H1 (cell line): Measurements from ENCODE around the gene YWHAE. TPM values are rescaled to one million over a fixed set of nuclear protein-coding genes. Genes with fewer than 3 reads are reported as not detected.

Experiments
- CTCF ChIA-PET: fragments of 300-600 bp; sonication (Branson Sonifier 250); formaldehyde crosslinking; loops from one replicate; lab custom pipeline; 2021; ENCODE audit not compliant: partially characterized antibody; lab: Charles Lee
- POLR2A ChIA-PET: fragments of 300-600 bp; sonication (Branson Sonifier 250); formaldehyde crosslinking; loops from one replicate; lab custom pipeline; 2021; ENCODE audit warnings: inconsistent platforms; ENCODE audit not compliant: partially characterized antibody; lab: Charles Lee
- DNase-seq, 2 experiments: peaks; one replicate each; pipeline versions ENCODE4 v3.0.0 to v3.0.0-alpha.2; 2010 to 2022; ENCODE audit warnings: low spot score in 2 of 2, low read depth in 1 of 2, mixed read lengths in 1 of 2
- FAIRE-seq: peaks from 2 replicates; lab custom pipeline; 2011; peaks lifted over from hg19 to GRCh38; lab: Jason Lieb, UNC
- H2AFZ ChIP-seq: 2 replicates; pipeline ENCODE4 v1.8.1; 2012; ENCODE audit warnings: low read length, inconsistent platforms
- H2AK5ac ChIP-seq: 2 replicates; pipeline ENCODE4 v1.6.1; 2013; ENCODE audit warnings: low read depth, low read length
- H2BK120ac ChIP-seq: replicated peaks from 2 replicates; pipeline ENCODE3; 2013; ENCODE audit warnings: low read depth, low read length, inconsistent platforms
- H2BK12ac ChIP-seq: 2 replicates; pipeline ENCODE4 v1.6.1; 2013; ENCODE audit warnings: low read depth, low read length
- H2BK15ac ChIP-seq: 2 replicates; pipeline ENCODE4 v1.6.1; 2013; ENCODE audit warnings: low read length
- H2BK20ac ChIP-seq: 2 replicates; pipeline ENCODE4 v1.6.1; 2013; ENCODE audit warnings: low read length
- H2BK5ac ChIP-seq: 2 replicates; pipeline ENCODE4 v1.6.1; 2013; ENCODE audit warnings: low read depth, low read length
- H3K14ac ChIP-seq: 2 replicates; pipeline ENCODE4 v1.6.1; 2013; ENCODE audit warnings: inconsistent platforms; ENCODE audit not compliant: insufficient read length
- H3K18ac ChIP-seq: 2 replicates; pipeline ENCODE4 v1.6.1; 2013; ENCODE audit warnings: low read length; ENCODE audit errors: extremely low read depth
- H3K23ac ChIP-seq: 2 replicates; pipeline ENCODE4 v1.6.1; 2013; ENCODE audit warnings: inconsistent platforms; ENCODE audit not compliant: insufficient read length
- H3K23me2 ChIP-seq: 2 replicates; pipeline ENCODE4 v1.6.1; 2013; ENCODE audit warnings: low read depth, low read length
- H3K27ac ChIP-seq: 2 replicates; pipeline ENCODE4 v1.6.1; 2011; ENCODE audit warnings: low read depth, low read length, inconsistent platforms
- H3K27me3 ChIP-seq, 4 experiments: replicated peaks in 1 of 4; 1 replicate in 1 of 4; 2 replicates in 3 of 4; pipeline versions ENCODE4 v1.6.1 to v1.8.1; 2011 to 2013; ENCODE audit warnings: low read length in 3 of 4, mild to moderate bottlenecking in 3 of 4, inconsistent platforms in 2 of 4, mixed read lengths in 2 of 4, moderate library complexity in 1 of 4; ENCODE audit not compliant: control insufficient read depth in 3 of 4, insufficient read depth in 3 of 4; ENCODE audit errors: extremely low read depth in 1 of 4
- H3K36me3 ChIP-seq, 4 experiments: 2 replicates each; pipeline versions ENCODE4 v1.6.1 to v1.8.1; 2011 to 2013; ENCODE audit warnings: mild to moderate bottlenecking in 4 of 4, low read length in 3 of 4, moderate library complexity in 2 of 4, control low read depth in 1 of 4, inconsistent platforms in 1 of 4; ENCODE audit not compliant: insufficient read depth in 4 of 4, control insufficient read depth in 2 of 4
- H3K4ac ChIP-seq: replicated peaks from 2 replicates; pipeline ENCODE3; 2013; ENCODE audit warnings: low read length, low read depth, mixed read lengths, inconsistent platforms; ENCODE audit not compliant: insufficient read length
- H3K4me1 ChIP-seq, 4 experiments: replicated peaks in 1 of 4; 1 replicate in 1 of 4; 2 replicates in 3 of 4; pipeline versions ENCODE4 v1.6.1 to v1.8.1; 2011 to 2013; ENCODE audit warnings: low read length in 3 of 4, inconsistent platforms in 2 of 4, mixed read lengths in 1 of 4; ENCODE audit not compliant: insufficient read depth in 4 of 4, control insufficient read depth in 3 of 4
- H3K4me2 ChIP-seq, 2 experiments: 2 replicates each; pipeline versions ENCODE4 v1.6.1 to v1.8.1; 2011 to 2013; ENCODE audit warnings: low read depth in 2 of 2, low read length in 2 of 2, control low read depth in 1 of 2, inconsistent platforms in 1 of 2, mild to moderate bottlenecking in 1 of 2; ENCODE audit not compliant: insufficient read depth in 1 of 2
- H3K4me3 ChIP-seq, 4 experiments: fragments of 200-600, 300-600 bp in 1 of 4; sonication (generic), shearing (Covaris generic), sonication (Bioruptor Twin) in 1 of 4; 2 replicates each; pipeline versions ENCODE4 v1.5.1 to v1.8.1; 2011 to 2016; ENCODE audit warnings: low read length in 4 of 4, low read depth in 3 of 4, control low read depth in 2 of 4, inconsistent platforms in 2 of 4, mild to moderate bottlenecking in 2 of 4, mixed read lengths in 1 of 4, moderate library complexity in 1 of 4; ENCODE audit not compliant: insufficient read depth in 2 of 4; ENCODE audit errors: extremely low read depth in 1 of 4
- H3K56ac ChIP-seq: replicated peaks from 2 replicates; pipeline ENCODE3; 2013; ENCODE audit warnings: low read depth, mild to moderate bottlenecking, mixed read lengths, low read length, inconsistent platforms; ENCODE audit not compliant: insufficient read length
- H3K79me1 ChIP-seq: 2 replicates; pipeline ENCODE4 v1.6.1; 2013; ENCODE audit warnings: low read depth, low read length, control low read depth
- H3K79me2 ChIP-seq, 2 experiments: 2 replicates each; pipeline versions ENCODE4 v1.6.1 to v1.8.1; 2012 to 2013; ENCODE audit warnings: low read length in 2 of 2, mild to moderate bottlenecking in 2 of 2, inconsistent platforms in 1 of 2; ENCODE audit not compliant: insufficient read depth in 2 of 2, control insufficient read depth in 1 of 2
- H3K9ac ChIP-seq, 4 experiments: replicated peaks in 1 of 4; 1 replicate in 1 of 4; 2 replicates in 3 of 4; pipeline versions ENCODE4 v1.6.1 to v1.8.1; 2011 to 2013; ENCODE audit warnings: low read depth in 3 of 4, low read length in 3 of 4, control low read depth in 2 of 4, mild to moderate bottlenecking in 2 of 4, moderate library complexity in 2 of 4, inconsistent platforms in 1 of 4; ENCODE audit errors: extremely low read depth in 1 of 4
- H3K9me3 ChIP-seq, 2 experiments: 2 replicates each; pipeline versions ENCODE4 v1.6.1 to v1.8.1; 2012 to 2013; ENCODE audit warnings: mild to moderate bottlenecking in 2 of 2, moderate library complexity in 2 of 2, control low read depth in 1 of 2, inconsistent platforms in 1 of 2, low read depth in 1 of 2, low read length in 1 of 2, mixed read lengths in 1 of 2; ENCODE audit not compliant: insufficient read depth in 2 of 2
- H4K20me1 ChIP-seq, 2 experiments: replicated peaks in 1 of 2; 2 replicates each; pipeline versions ENCODE3 to v1.8.1; 2011 to 2013; ENCODE audit warnings: inconsistent platforms in 2 of 2, low read length in 2 of 2, mild to moderate bottlenecking in 1 of 2; ENCODE audit not compliant: insufficient read depth in 2 of 2, control insufficient read depth in 1 of 2
- H4K5ac ChIP-seq: 2 replicates; pipeline ENCODE4 v1.6.1; 2013; ENCODE audit warnings: low read length, low read depth, mixed read lengths, inconsistent platforms; ENCODE audit not compliant: insufficient read length
- H4K8ac ChIP-seq: 2 replicates; pipeline ENCODE4 v1.8.0; 2013; ENCODE audit warnings: mild to moderate bottlenecking, moderate library complexity, low read length, inconsistent platforms; ENCODE audit not compliant: insufficient read depth; ENCODE audit errors: extremely low read depth
- H4K91ac ChIP-seq: replicated peaks from 2 replicates; pipeline ENCODE3; 2013; ENCODE audit warnings: low read length, mixed read lengths, inconsistent platforms; ENCODE audit not compliant: insufficient read length
- EZH2 ChIP-seq: fragments of 200-600 bp; sonication (generic); IDR thresholded peaks from 2 replicates; pipeline ENCODE4 v1.7.1; 2012; ENCODE audit warnings: low read depth, mild to moderate bottlenecking, moderate library complexity, low read length, inconsistent platforms; ENCODE audit not compliant: severe bottlenecking
- GABPA ChIP-seq: IDR thresholded peaks from 2 replicates; pipeline ENCODE4 v1.6.1; 2011; ENCODE audit warnings: mild to moderate bottlenecking, low read length, moderate library complexity, borderline replicate concordance; ENCODE audit not compliant: insufficient read depth
- HDAC6 ChIP-seq: IDR thresholded peaks from one replicate; pipeline ENCODE4 v1.7.1; 2012; ENCODE audit warnings: low read depth, mild to moderate bottlenecking, inconsistent platforms, low read length, moderate library complexity
- NANOG ChIP-seq: IDR thresholded peaks from 2 replicates; pipeline ENCODE4 v1.6.1; 2011; ENCODE audit warnings: low read length, low read depth, mild to moderate bottlenecking, inconsistent platforms; ENCODE audit not compliant: insufficient read depth, poor library complexity, severe bottlenecking
- PHF8 ChIP-seq: fragments of 200-600 bp; sonication (generic); conservative IDR thresholded peaks from 2 replicates; pipeline ENCODE4 v1.7.1; 2012; ENCODE audit warnings: low read depth, mild to moderate bottlenecking, inconsistent platforms, low read length, moderate library complexity
- POLR2A ChIP-seq, 2 experiments: IDR thresholded peaks; 1 replicate in 1 of 2; 2 replicates in 1 of 2; pipeline ENCODE4 v1.6.1; 2011; ENCODE audit warnings: low read depth in 2 of 2, low read length in 2 of 2, mild to moderate bottlenecking in 2 of 2; ENCODE audit errors: control extremely low read depth in 1 of 2
- POLR2AphosphoS5 ChIP-seq: IDR thresholded peaks from 2 replicates; pipeline ENCODE4 v1.6.1; 2011; ENCODE audit warnings: low read depth, low read length
- SIN3A ChIP-seq, 2 experiments: IDR thresholded peaks in 1 of 2; conservative IDR thresholded peaks in 1 of 2; 2 replicates each; pipeline ENCODE4 v1.6.1; 2011 to 2012; ENCODE audit warnings: low read length in 2 of 2, improper control_type of control experiment in 1 of 2, low read depth in 1 of 2, mild to moderate bottlenecking in 1 of 2
- SP4 ChIP-seq: IDR thresholded peaks from 2 replicates; pipeline ENCODE4 v1.6.1; 2012; ENCODE audit warnings: low read length, inconsistent platforms
- TAF1 ChIP-seq: IDR thresholded peaks from 2 replicates; pipeline ENCODE4 v1.6.1; 2011; ENCODE audit warnings: mild to moderate bottlenecking, low read depth, low read length
- TBP ChIP-seq: IDR thresholded peaks from 2 replicates; pipeline ENCODE4 v1.6.1; 2011; ENCODE audit warnings: low read depth, low read length, improper control_type of control experiment
- TCF12 ChIP-seq: IDR thresholded peaks from 2 replicates; pipeline ENCODE4 v1.6.1; 2011; ENCODE audit warnings: low read depth, mild to moderate bottlenecking, low read length
- WGBS, 2 experiments: shearing (Covaris generic) in 1 of 2; methylation state at CpG; one replicate each; pipeline versions ENCODE4 v1.1.6 to v1.1.7; 2013 to 2015; ENCODE audit warnings: low lambda C conversion rate in 2 of 2, mixed read lengths in 2 of 2, inconsistent platforms in 1 of 2, low coverage in 1 of 2, missing lambda C conversion rate in 1 of 2; ENCODE audit not compliant: insufficient replicate concordance in 2 of 2, insufficient coverage in 1 of 2, insufficient read length in 1 of 2; ENCODE audit errors: extremely low coverage in 1 of 2, missing lambda C conversion rate in 1 of 2; 5-methylcytosine and 5-hydroxymethylcytosine counted together
- polyA plus RNA-seq, 7 experiments: library from polyadenylated mRNA; depleted of rRNA in 3 of 7; stranded (reverse) in 5 of 7; unstranded in 2 of 7; fragments of >200 nt in 5 of 7; fragments of 200-250 nt in 2 of 7; gene quantifications; 1 replicate in 5 of 7; 2 replicates in 1 of 7; 4 replicates in 1 of 7; pipeline versions ENCODE4 v1.2.1 to v1.2.3, GENCODE V29; 2011 to 2013; ENCODE audit warnings: missing spikeins in 2 of 7, mixed read lengths in 2 of 7
- total RNA-seq: library from RNA; stranded (reverse); fragmentation: NEBNext Ultra II Directional; extraction: Animal tissue kit (Norgen Biotek cat#: 25700); gene quantifications from 2 replicates; pipeline ENCODE4 v1.2.1, GENCODE V29; 2021
- TF ChIP-seq, protein P1 (sequence below): IDR thresholded peaks from 2 replicates; pipeline ENCODE4 v1.6.1; 2012; ENCODE audit warnings: low read length, inconsistent platforms

The YWHAE gene
- total and polyA plus RNA-seq, 2 of the 8 experiments (the other 6 are each of a cell fraction or from before 2014, with no cell fraction given) = 559 to 1,186 TPM

- Histone ChIP-seq H2AFZ (no peak overlapping the region), H3K79me1 (peaks cover 5% of the 10 kb centered on the region), H4K8ac (no peak overlapping the region), H2BK15ac (no peak overlapping the region), H2BK5ac (no peak overlapping the region), H3K27ac (no peak overlapping the region), H4K91ac (no peak overlapping the region), H4K20me1 (peaks cover 0 to 11% of the 10 kb centered on the region in 2 experiments), H4K5ac (no peak overlapping the region), H3K79me2 (peaks cover 0 to 21% of the 10 kb centered on the region in 2 experiments; a peak in 2 of 4 replicates), H3K4ac (no peak overlapping the region), H3K27me3 (no peaks in the 10 kb centered on the region), H3K9me3 (no peaks in the 10 kb centered on the region), H3K14ac (no peak overlapping the region), H3K23ac (no peak overlapping the region), H3K4me3 (no peak overlapping the region), H2AK5ac (no peak overlapping the region), H3K18ac (no peak overlapping the region), H3K4me2 (no peak overlapping the region), H2BK120ac (no peak overlapping the region), H3K56ac (no peak overlapping the region), H3K36me3 (peaks cover 0 to 34% (median 22%) of the 10 kb centered on the region in 4 experiments; a peak in 7 of 8 replicates), H2BK12ac (no peak overlapping the region), H3K23me2 (no peaks in the 10 kb centered on the region), H3K4me1 (no peaks in the 10 kb centered on the region), H2BK20ac (no peak overlapping the region), H3K9ac (no peak overlapping the region)
- POLR2A ChIA-PET = no interaction called here
- DNase-seq (no peak), FAIRE-seq (no peak)
- CTCF ChIA-PET = no interaction called here
- 93% methylated on average over 11 of the region's 11 CpGs; no CpG with 5 or more reads in 1 of the 2 experiments for WGBS, 2 experiments
- TF ChIP-seq SP4 (no peak), NANOG (no peak), POLR2A (IDR thresholded peaks at IDR 0.05; ENCODE audit: control extremely low read depth in 1 of 2, low read depth in 2 of 2, low read length in 2 of 2) (no peak), TCF12 (no peak), POLR2AphosphoS5 (no peak), GABPA (no peak), SIN3A (conservative IDR thresholded peaks at IDR 0.05 in 1 of 2, IDR thresholded peaks at IDR 0.05 in 1 of 2; ENCODE audit: low read depth in 1 of 2, low read length in 2 of 2) (no peak), EZH2 (no peak), HDAC6 (no peak), PHF8 (no peak), TBP (no peak), TAF1 (no peak)
- TF ChIP-seq, protein P1, sequence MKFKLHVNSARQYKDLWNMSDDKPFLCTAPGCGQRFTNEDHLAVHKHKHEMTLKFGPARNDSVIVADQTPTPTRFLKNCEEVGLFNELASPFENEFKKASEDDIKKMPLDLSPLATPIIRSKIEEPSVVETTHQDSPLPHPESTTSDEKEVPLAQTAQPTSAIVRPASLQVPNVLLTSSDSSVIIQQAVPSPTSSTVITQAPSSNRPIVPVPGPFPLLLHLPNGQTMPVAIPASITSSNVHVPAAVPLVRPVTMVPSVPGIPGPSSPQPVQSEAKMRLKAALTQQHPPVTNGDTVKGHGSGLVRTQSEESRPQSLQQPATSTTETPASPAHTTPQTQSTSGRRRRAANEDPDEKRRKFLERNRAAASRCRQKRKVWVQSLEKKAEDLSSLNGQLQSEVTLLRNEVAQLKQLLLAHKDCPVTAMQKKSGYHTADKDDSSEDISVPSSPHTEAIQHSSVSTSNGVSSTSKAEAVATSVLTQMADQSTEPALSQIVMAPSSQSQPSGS = no peak
Observed at GRCh38 chr17:1421470-1421869, 21.4 kb upstream of the YWHAE start.
